ENCODE data around the gene STAC3. TPM values are rescaled to one million over a fixed set of nuclear protein-coding genes. Genes with fewer than 3 reads are reported as not detected.

The STAC3 gene
- total and polyA plus RNA-seq, 2 of the 13 experiments (the other 11 are each of a cell fraction or from before 2014, with no cell fraction given): 0.18 to 0.22 TPM

GRCh38 chr12:57229634-57230380, 21.2 kb downstream of the STAC3 start, which contains the start of gene SHMT2 (continued):
- TF ChIP-seq KLF12 (CRISPR knock-in tag; IDR thresholded peaks at IDR 0.05; ENCODE audit: borderline replicate concordance): no peak
- TF ChIP-seq NCOA5 (CRISPR knock-in tag; IDR thresholded peaks at IDR 0.05): no peak
- 0 out of 2 replicates have a peak, but pooled peaks have one; percentile 70 for TF ChIP-seq ATF5 (CRISPR knock-in tag; IDR thresholded peaks at IDR 0.05; ENCODE audit: low read depth)
- peak; percentile 11; the same call in 1 of the 2 replicates for TF ChIP-seq ZBTB25 (CRISPR knock-in tag; IDR thresholded peaks at IDR 0.05)
- TF ChIP-seq GPN1 (CRISPR knock-in tag; IDR thresholded peaks at IDR 0.05; ENCODE audit: borderline replicate concordance): no peak
- TF ChIP-seq ZFP1 (CRISPR knock-in tag; IDR thresholded peaks at IDR 0.05): no peak
- TF ChIP-seq NFKB2 (CRISPR knock-in tag; IDR thresholded peaks at IDR 0.05; ENCODE audit: borderline replicate concordance): peak; percentile 86; the same call in 1 of the 2 replicates
- TF ChIP-seq ZNF564 (CRISPR knock-in tag; IDR thresholded peaks at IDR 0.05): peak; percentile 62; the same call in 1 of the 2 replicates
- no peak for TF ChIP-seq RELA (CRISPR knock-in tag; IDR thresholded peaks at IDR 0.05)
- no peak for TF ChIP-seq ZNF180 (CRISPR knock-in tag; IDR thresholded peaks at IDR 0.05; ENCODE audit: borderline replicate concordance, low read depth)
- TF ChIP-seq SNAPC5 (CRISPR knock-in tag; IDR thresholded peaks at IDR 0.05; ENCODE audit: borderline replicate concordance): no peak
- 0 out of 2 replicates have a peak, but pooled peaks have one; percentile 75 for TF ChIP-seq GZF1 (CRISPR knock-in tag; IDR thresholded peaks at IDR 0.05)
- TF ChIP-seq ZSCAN25 (CRISPR knock-in tag; IDR thresholded peaks at IDR 0.05): 0 out of 2 replicates have a peak, but pooled peaks have one; percentile 11
- TF ChIP-seq HNRNPK (IDR thresholded peaks at IDR 0.05; ENCODE audit: low read depth, low read length, poor library complexity, severe bottlenecking): peak; percentile 47
- no peak for TF ChIP-seq MIXL1 (CRISPR knock-in tag; IDR thresholded peaks at IDR 0.05)
- TF ChIP-seq MED13 (CRISPR knock-in tag; IDR thresholded peaks at IDR 0.05): 0 out of 2 replicates have a peak, but pooled peaks have one; percentile 34
- TF ChIP-seq DNMT3B (CRISPR knock-in tag; conservative IDR thresholded peaks at IDR 0.05): no peak
- no peak for TF ChIP-seq ZNF460 (CRISPR knock-in tag; IDR thresholded peaks at IDR 0.05; ENCODE audit: borderline replicate concordance)
- 0 out of 2 replicates have a peak, but pooled peaks have one; percentile 69 for TF ChIP-seq ZNF589 (CRISPR knock-in tag; conservative IDR thresholded peaks at IDR 0.05)
- no peak for TF ChIP-seq TBX3 (IDR thresholded peaks at IDR 0.05; ENCODE audit: borderline replicate concordance)
- no peak for TF ChIP-seq HDAC6 (IDR thresholded peaks at IDR 0.05; ENCODE audit: low read depth, low read length)
- TF ChIP-seq HES4 (CRISPR knock-in tag; IDR thresholded peaks at IDR 0.05; ENCODE audit: borderline replicate concordance): 0 out of 2 replicates have a peak, but pooled peaks have one; percentile 41
- no peak for TF ChIP-seq ZSCAN5A (CRISPR knock-in tag; IDR thresholded peaks at IDR 0.05; ENCODE audit: borderline replicate concordance)
- TF ChIP-seq CAMTA2 (CRISPR knock-in tag; IDR thresholded peaks at IDR 0.05; ENCODE audit: borderline replicate concordance): no peak
- no peak for TF ChIP-seq RORA (CRISPR knock-in tag; IDR thresholded peaks at IDR 0.05)
- no peak for TF ChIP-seq HNF4G (IDR thresholded peaks at IDR 0.05; ENCODE audit: borderline replicate concordance, low read depth, low read length)
- TF ChIP-seq HNF4G (CRISPR knock-in tag; IDR thresholded peaks at IDR 0.05; ENCODE audit: borderline replicate concordance, low read depth): no peak
- TF ChIP-seq TCF12 (IDR thresholded peaks at IDR 0.05): no peak
- no peak for TF ChIP-seq TCF12 (CRISPR knock-in tag; IDR thresholded peaks at IDR 0.05)
